IMR-90 (cell line): ENCODE results near the gene CDON. TPM values are rescaled to one million over a fixed set of nuclear protein-coding genes. Genes with fewer than 3 reads are reported as not detected.

Source experiments
- ATAC-seq: fragments of 200-7000 bp; cut with Tn5 transposase; 2 replicates; pipeline ENCODE4 v1.9.1; 2020; ENCODE audit warnings: low read depth, mild to moderate bottlenecking, moderate library complexity
- BruUV-seq: library from RNA; stranded (reverse); fragments of 400-500 nt; replicated peaks from 2 replicates; lab custom pipeline; 2021; lab: Mats Ljungman, UMichigan
- CTCF ChIA-PET: fragments of 300-600 bp; formaldehyde crosslinking; extraction: SDS; loops from one replicate; lab custom pipeline; 2021; ENCODE audit warnings: antibody characterized with exemption; lab: Yijun Ruan, JAX
- POLR2A ChIA-PET: fragments of 300-600 bp; sonication (Branson Sonifier 250); formaldehyde crosslinking; loops from one replicate; lab custom pipeline; 2022; ENCODE audit warnings: antibody characterized with exemption; ENCODE audit not compliant: unreplicated experiment; lab: Charles Lee
- DNase-seq: peaks from one replicate; pipeline ENCODE4 v3.0.0; 2013
- H2AFZ ChIP-seq: replicated peaks from 2 replicates; pipeline ENCODE3; 2013; ENCODE audit warnings: low read length, mild to moderate bottlenecking; ENCODE audit not compliant: poor library complexity
- H2AK5ac ChIP-seq: 2 replicates; pipeline ENCODE4 v1.6.1; 2013; ENCODE audit warnings: low read depth, low read length, inconsistent platforms
- H2AK9ac ChIP-seq: replicated peaks from 2 replicates; pipeline ENCODE3; 2013; ENCODE audit warnings: mild to moderate bottlenecking, low read depth, low read length, moderate library complexity; ENCODE audit not compliant: poor library complexity
- H2BK120ac ChIP-seq: 2 replicates; pipeline ENCODE4 v1.6.1; 2013; ENCODE audit warnings: low read depth, low read length, inconsistent platforms
- H2BK15ac ChIP-seq: 3 replicates; pipeline ENCODE4 v1.6.1; 2013; ENCODE audit warnings: low read depth, low read length, inconsistent platforms
- H2BK20ac ChIP-seq: 2 replicates; pipeline ENCODE4 v1.6.1; 2013; ENCODE audit warnings: low read depth, mild to moderate bottlenecking, inconsistent platforms, low read length, moderate library complexity
- H2BK5ac ChIP-seq: 2 replicates; pipeline ENCODE4 v1.6.1; 2013; ENCODE audit warnings: mild to moderate bottlenecking, low read depth, low read length, inconsistent platforms; ENCODE audit not compliant: poor library complexity, severe bottlenecking
- H3K14ac ChIP-seq: replicated peaks from 2 replicates; pipeline ENCODE4 v1.6.1; 2013; ENCODE audit warnings: low read depth, low read length, inconsistent platforms
- H3K18ac ChIP-seq: 2 replicates; pipeline ENCODE4 v1.6.1; 2013; ENCODE audit warnings: low read depth, low read length, control low read depth
- H3K23ac ChIP-seq: 2 replicates; pipeline ENCODE4 v1.6.1; 2013; ENCODE audit warnings: low read depth, low read length, inconsistent platforms
- H3K27ac ChIP-seq: 2 replicates; pipeline ENCODE4 v1.5.1; 2013; ENCODE audit warnings: mild to moderate bottlenecking, control low read depth, low read length; ENCODE audit not compliant: insufficient read depth
- H3K27me3 ChIP-seq: 2 replicates; pipeline ENCODE4 v1.6.1; 2013; ENCODE audit warnings: low read length; ENCODE audit not compliant: control insufficient read depth, insufficient read depth
- H3K36me3 ChIP-seq: 2 replicates; pipeline ENCODE4 v1.6.1; 2013; ENCODE audit warnings: low read length, mixed read lengths; ENCODE audit not compliant: control insufficient read depth, insufficient read depth
- H3K4ac ChIP-seq: 2 replicates; pipeline ENCODE4 v1.6.1; 2013; ENCODE audit warnings: low read depth, low read length, inconsistent platforms
- H3K4me1 ChIP-seq: 2 replicates; pipeline ENCODE4 v1.6.1; 2013; ENCODE audit warnings: low read length, mixed read lengths; ENCODE audit not compliant: control insufficient read depth, insufficient read depth
- H3K4me2 ChIP-seq: 2 replicates; pipeline ENCODE4 v1.6.1; 2013; ENCODE audit warnings: low read depth, mild to moderate bottlenecking, control low read depth, low read length, moderate library complexity
- H3K4me3 ChIP-seq: 2 replicates; pipeline ENCODE4 v1.5.1; 2013; ENCODE audit warnings: low read depth, mild to moderate bottlenecking, control low read depth, low read length, moderate library complexity; ENCODE audit not compliant: insufficient read depth
- H3K56ac ChIP-seq: 2 replicates; pipeline ENCODE4 v1.6.1; 2013; ENCODE audit warnings: low read length, inconsistent platforms; ENCODE audit not compliant: insufficient read depth; ENCODE audit errors: extremely low read depth
- H3K79me1 ChIP-seq, 2 experiments: 2 replicates each; pipeline ENCODE4 v1.6.1; 2013; ENCODE audit warnings: low read length in 2 of 2, inconsistent platforms in 1 of 2, low read depth in 1 of 2
- H3K9ac ChIP-seq: 2 replicates; pipeline ENCODE4 v1.6.1; 2013; ENCODE audit warnings: low read depth, low read length, control low read depth
- H3K9me1 ChIP-seq: 2 replicates; pipeline ENCODE4 v1.6.1; 2013; ENCODE audit warnings: low read length, inconsistent platforms; ENCODE audit not compliant: insufficient read depth
- H3K9me3 ChIP-seq: 2 replicates; pipeline ENCODE4 v1.6.1; 2013; ENCODE audit warnings: low read length; ENCODE audit not compliant: control insufficient read depth, insufficient read depth
- H4K20me1 ChIP-seq: 2 replicates; pipeline ENCODE4 v1.6.1; 2013; ENCODE audit warnings: low read length, inconsistent platforms; ENCODE audit not compliant: insufficient read depth
- H4K5ac ChIP-seq: 2 replicates; pipeline ENCODE4 v1.6.1; 2013; ENCODE audit warnings: mild to moderate bottlenecking, low read depth, low read length, control low read depth
- H4K8ac ChIP-seq, 2 experiments: 2 replicates each; pipeline ENCODE4 v1.6.1; 2013; ENCODE audit warnings: low read depth in 2 of 2, low read length in 2 of 2, control low read depth in 1 of 2, inconsistent platforms in 1 of 2
- H4K91ac ChIP-seq: 2 replicates; pipeline ENCODE4 v1.6.1; 2013; ENCODE audit warnings: low read depth, low read length, inconsistent platforms; ENCODE audit not compliant: insufficient read depth
- BHLHE40 ChIP-seq: fragments of 150-350 bp; IDR thresholded peaks from 2 replicates; pipeline ENCODE4 v1.6.1; 2016; ENCODE audit warnings: mild to moderate bottlenecking, low read depth, low read length
- CEBPB ChIP-seq: IDR thresholded peaks from 2 replicates; pipeline ENCODE4 v1.6.1; 2012; ENCODE audit warnings: low read depth, low read length, improper control_type of control experiment
- CHD1 ChIP-seq: IDR thresholded peaks from 2 replicates; pipeline ENCODE4 v1.6.1; 2012; ENCODE audit warnings: low read depth, low read length, improper control_type of control experiment
- FOS ChIP-seq: fragments of 150-350 bp; IDR thresholded peaks from 2 replicates; pipeline ENCODE4 v1.6.1; 2016; ENCODE audit warnings: low read depth, low read length
- MAFK ChIP-seq: IDR thresholded peaks from 2 replicates; pipeline ENCODE4 v1.6.1; 2012; ENCODE audit warnings: low read depth, low read length, improper control_type of control experiment
- MAZ ChIP-seq: IDR thresholded peaks from 2 replicates; pipeline ENCODE4 v1.6.1; 2012; ENCODE audit warnings: low read depth, mild to moderate bottlenecking, low read length, improper control_type of control experiment, moderate library complexity, borderline replicate concordance
- MXI1 ChIP-seq: IDR thresholded peaks from 2 replicates; pipeline ENCODE4 v1.6.1; 2012; ENCODE audit warnings: low read depth, mild to moderate bottlenecking, low read length, moderate library complexity, borderline replicate concordance
- NFE2L2 ChIP-seq: fragments of 150-350 bp; IDR thresholded peaks from 2 replicates; pipeline ENCODE4 v1.6.1; 2016; ENCODE audit warnings: low read depth, mild to moderate bottlenecking, low read length
- POLR2A ChIP-seq: IDR thresholded peaks from 2 replicates; pipeline ENCODE4 v1.6.1; 2012; ENCODE audit warnings: mild to moderate bottlenecking, low read depth, low read length
- RAD21 ChIP-seq: IDR thresholded peaks from 2 replicates; pipeline ENCODE4 v1.6.1; 2012; ENCODE audit warnings: low read length, improper control_type of control experiment
- RCOR1 ChIP-seq: IDR thresholded peaks from 2 replicates; pipeline ENCODE4 v1.6.1; 2012; ENCODE audit warnings: mild to moderate bottlenecking, low read length, improper control_type of control experiment; ENCODE audit not compliant: insufficient replicate concordance
- RFX5 ChIP-seq: IDR thresholded peaks from 2 replicates; pipeline ENCODE4 v1.8.0; 2012; ENCODE audit warnings: low read depth, mild to moderate bottlenecking, low read length, moderate library complexity
- SMC3 ChIP-seq: fragments of 150-350 bp; IDR thresholded peaks from 2 replicates; pipeline ENCODE4 v1.6.1; 2016; ENCODE audit warnings: low read depth, mild to moderate bottlenecking, antibody characterized with exemption, low read length, moderate library complexity
- WGBS, 2 experiments: methylation state at CpG; one replicate each; pipeline versions ENCODE4 v1.1.5 to v1.1.7; 2013; ENCODE audit warnings: missing lambda C conversion rate in 2 of 2; ENCODE audit not compliant: insufficient read length in 1 of 2; ENCODE audit errors: extremely low coverage in 2 of 2; 5-methylcytosine and 5-hydroxymethylcytosine counted together
- dilution Hi-C: fragments of 300-500 bp; cut with HindIII; formaldehyde crosslinking; loops from one replicate; pipeline ENCODE4 v1.14.3; 2018; ENCODE audit warnings: low sequenced_read_pairs; ENCODE audit not compliant: unreplicated experiment
- in situ Hi-C: fragments of 300-500 bp; cut with MboI; formaldehyde crosslinking; loops from 3 replicates; pipeline ENCODE4 v1.14.3; 2019; ENCODE audit warnings: low sequenced_read_pairs, inconsistent platforms, mixed read lengths
- intact Hi-C: fragments of 100-400 bp; cut with micrococcal nuclease; formaldehyde crosslinking; loops from 2 replicates; pipeline ENCODE4 v1.10.0; 2022
- polyA plus RNA-seq, 3 experiments: library from polyadenylated mRNA; depleted of rRNA; stranded (reverse); fragments of >200 nt; gene quantifications; 2 replicates each; pipeline ENCODE4 v1.2.3, GENCODE V29; 2012; ENCODE audit warnings: low replicate concordance in 1 of 3
- total RNA-seq: library from RNA; depleted of rRNA; stranded (reverse); fragments of >200 nt; gene quantifications from 2 replicates; pipeline ENCODE4 v1.2.3, GENCODE V29; 2012
- TF ChIP-seq, protein P1 (sequence below): fragments of 150-350 bp; IDR thresholded peaks from 2 replicates; pipeline ENCODE4 v1.6.1; 2016; ENCODE audit warnings: low read depth, mild to moderate bottlenecking, low read length, moderate library complexity, borderline replicate concordance
- TF ChIP-seq, protein P2 (sequence below): conservative IDR thresholded peaks from 2 replicates; pipeline ENCODE4 v1.5.1; 2012; ENCODE audit warnings: mild to moderate bottlenecking, low read depth, low read length, improper control_type of control experiment
- TF ChIP-seq, protein P3 (sequence below): fragments of 150-350 bp; IDR thresholded peaks from 2 replicates; pipeline ENCODE4 v1.6.1; 2017; ENCODE audit warnings: mild to moderate bottlenecking, antibody characterized with exemption, low read length, low read depth

Gene CDON
- total and polyA plus RNA-seq, 2 of the 4 experiments (the other 2 are of a cell fraction): 1.2 to 3.8 TPM

DNA sequence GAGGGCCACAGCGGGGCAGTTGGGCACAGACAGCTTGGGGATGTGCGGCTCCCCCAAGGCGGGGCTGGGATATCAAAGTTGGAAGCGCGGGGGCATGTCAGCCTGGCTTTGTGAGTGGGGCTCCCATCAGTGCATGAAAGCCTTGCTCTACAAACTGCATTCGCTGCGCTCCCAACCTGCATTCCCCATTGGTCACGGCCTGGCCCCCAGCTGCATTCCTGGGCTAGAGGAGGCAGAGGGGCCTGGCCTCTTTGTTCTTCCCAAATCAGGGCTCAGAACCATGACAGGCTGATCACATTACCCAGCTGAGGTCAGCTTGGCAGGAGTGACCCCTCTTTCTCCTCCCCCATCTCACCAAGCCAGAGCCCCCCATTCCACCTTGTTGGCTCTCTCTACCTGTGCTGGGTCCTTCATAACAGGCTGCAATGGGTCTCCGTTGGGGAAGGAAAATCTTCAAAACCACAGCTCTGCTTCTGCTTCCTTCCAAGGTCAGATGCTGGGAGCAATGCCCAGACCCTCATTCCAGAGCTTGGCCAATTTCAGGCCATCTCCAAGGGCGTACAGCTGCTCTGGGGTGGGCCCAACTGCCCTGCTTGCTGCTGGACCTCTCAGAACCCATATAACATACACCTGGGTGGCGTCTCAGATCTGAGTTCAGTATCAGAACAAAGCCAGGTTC is 38.7 kb upstream of the CDON start:
- Histone ChIP-seq H4K8ac (no peak overlapping the region), H3K36me3 (no peaks in the 10 kb centered on the region), H3K56ac (no peak overlapping the region), H3K9me3 (no peaks in the 10 kb centered on the region), H2BK120ac (no peak overlapping the region), H3K4me2 (no peak overlapping the region), H3K4me3 (no peak overlapping the region), H2BK5ac (no peak overlapping the region), H3K4me1 (no peaks in the 10 kb centered on the region; the same call in 1 of the 2 replicates), H4K20me1 (no peaks in the 10 kb centered on the region), H3K27ac (no peak overlapping the region), H3K27me3 (peaks cover 60% of the 10 kb centered on the region), H2AK9ac (no peak overlapping the region), H3K79me1 (no peaks in the 10 kb centered on the region), H3K14ac (no peak overlapping the region), H4K91ac (no peak overlapping the region), H2AFZ (no peak overlapping the region), H3K9me1 (0 out of 2 replicates have a peak, but pooled peaks cover 3% of the 10 kb centered on the region), H3K23ac (no peak overlapping the region), H4K5ac (no peak overlapping the region), H2BK20ac (no peak overlapping the region), H3K9ac (no peak overlapping the region), H3K4ac (no peak overlapping the region), H3K18ac (no peak overlapping the region), H2BK15ac (no peak overlapping the region), H2AK5ac (no peak overlapping the region)
- DNase-seq (no peak), ATAC-seq (no peak)
- dilution Hi-C loops: no loop called here
- intact Hi-C loops: no loop called here
- 90% methylated on average over 4 of the region's 11 CpGs; no CpG with 5 or more reads in 1 of the 2 experiments for WGBS, 2 experiments
- ChIA-PET POLR2A (no interaction called here), CTCF (no interaction called here)
- in situ Hi-C loops: no loop called here
- no TSS peak for BruUV-seq
- TF ChIP-seq BHLHE40: no peak
- no peak for TF ChIP-seq POLR2A
- TF ChIP-seq MAZ: no peak
- TF ChIP-seq CEBPB: no peak
- TF ChIP-seq, protein P1, sequence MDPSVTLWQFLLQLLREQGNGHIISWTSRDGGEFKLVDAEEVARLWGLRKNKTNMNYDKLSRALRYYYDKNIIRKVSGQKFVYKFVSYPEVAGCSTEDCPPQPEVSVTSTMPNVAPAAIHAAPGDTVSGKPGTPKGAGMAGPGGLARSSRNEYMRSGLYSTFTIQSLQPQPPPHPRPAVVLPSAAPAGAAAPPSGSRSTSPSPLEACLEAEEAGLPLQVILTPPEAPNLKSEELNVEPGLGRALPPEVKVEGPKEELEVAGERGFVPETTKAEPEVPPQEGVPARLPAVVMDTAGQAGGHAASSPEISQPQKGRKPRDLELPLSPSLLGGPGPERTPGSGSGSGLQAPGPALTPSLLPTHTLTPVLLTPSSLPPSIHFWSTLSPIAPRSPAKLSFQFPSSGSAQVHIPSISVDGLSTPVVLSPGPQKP: no peak
- TF ChIP-seq, protein P2, sequence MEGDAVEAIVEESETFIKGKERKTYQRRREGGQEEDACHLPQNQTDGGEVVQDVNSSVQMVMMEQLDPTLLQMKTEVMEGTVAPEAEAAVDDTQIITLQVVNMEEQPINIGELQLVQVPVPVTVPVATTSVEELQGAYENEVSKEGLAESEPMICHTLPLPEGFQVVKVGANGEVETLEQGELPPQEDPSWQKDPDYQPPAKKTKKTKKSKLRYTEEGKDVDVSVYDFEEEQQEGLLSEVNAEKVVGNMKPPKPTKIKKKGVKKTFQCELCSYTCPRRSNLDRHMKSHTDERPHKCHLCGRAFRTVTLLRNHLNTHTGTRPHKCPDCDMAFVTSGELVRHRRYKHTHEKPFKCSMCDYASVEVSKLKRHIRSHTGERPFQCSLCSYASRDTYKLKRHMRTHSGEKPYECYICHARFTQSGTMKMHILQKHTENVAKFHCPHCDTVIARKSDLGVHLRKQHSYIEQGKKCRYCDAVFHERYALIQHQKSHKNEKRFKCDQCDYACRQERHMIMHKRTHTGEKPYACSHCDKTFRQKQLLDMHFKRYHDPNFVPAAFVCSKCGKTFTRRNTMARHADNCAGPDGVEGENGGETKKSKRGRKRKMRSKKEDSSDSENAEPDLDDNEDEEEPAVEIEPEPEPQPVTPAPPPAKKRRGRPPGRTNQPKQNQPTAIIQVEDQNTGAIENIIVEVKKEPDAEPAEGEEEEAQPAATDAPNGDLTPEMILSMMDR: no peak
- TF ChIP-seq RFX5: no peak
- TF ChIP-seq MAFK: no peak
- no peak for TF ChIP-seq MXI1
- TF ChIP-seq SMC3: no peak
- no peak for TF ChIP-seq RAD21
- TF ChIP-seq FOS: no peak
- no peak for TF ChIP-seq RCOR1
- TF ChIP-seq, protein P3, sequence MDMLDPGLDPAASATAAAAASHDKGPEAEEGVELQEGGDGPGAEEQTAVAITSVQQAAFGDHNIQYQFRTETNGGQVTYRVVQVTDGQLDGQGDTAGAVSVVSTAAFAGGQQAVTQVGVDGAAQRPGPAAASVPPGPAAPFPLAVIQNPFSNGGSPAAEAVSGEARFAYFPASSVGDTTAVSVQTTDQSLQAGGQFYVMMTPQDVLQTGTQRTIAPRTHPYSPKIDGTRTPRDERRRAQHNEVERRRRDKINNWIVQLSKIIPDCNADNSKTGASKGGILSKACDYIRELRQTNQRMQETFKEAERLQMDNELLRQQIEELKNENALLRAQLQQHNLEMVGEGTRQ: no peak
- no peak for TF ChIP-seq CHD1
- TF ChIP-seq NFE2L2: no peak
